Kasumi-1 (cell line): ENCODE data around the gene OR5AC2.
A peak's percentile ranks its signal among the peaks of the same experiment; 100 is the strongest.

Source experiments
- DNase-seq, 2 experiments: peaks; one replicate each; lab custom pipeline; 2025; lab: John Stamatoyannopoulos, UW

Gene OR5AC2, protein sequence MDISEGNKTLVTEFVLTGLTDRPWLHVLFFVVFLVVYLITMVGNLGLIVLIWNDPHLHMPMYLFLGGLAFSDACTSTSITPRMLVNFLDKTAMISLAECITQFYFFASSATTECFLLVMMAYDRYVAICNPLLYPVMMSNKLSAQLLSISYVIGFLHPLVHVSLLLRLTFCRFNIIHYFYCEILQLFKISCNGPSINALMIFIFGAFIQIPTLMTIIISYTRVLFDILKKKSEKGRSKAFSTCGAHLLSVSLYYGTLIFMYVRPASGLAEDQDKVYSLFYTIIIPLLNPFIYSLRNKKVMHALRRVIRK

GRCh38 chr3:98086873-98087272, at the start of gene OR5AC2:
Gene OR5AC2, plus strand, starts transcription at chr3:98087173. Its CDS starts 0 bp downstream, at chr3:98087173.
- no peak for DNase-seq

DNA sequence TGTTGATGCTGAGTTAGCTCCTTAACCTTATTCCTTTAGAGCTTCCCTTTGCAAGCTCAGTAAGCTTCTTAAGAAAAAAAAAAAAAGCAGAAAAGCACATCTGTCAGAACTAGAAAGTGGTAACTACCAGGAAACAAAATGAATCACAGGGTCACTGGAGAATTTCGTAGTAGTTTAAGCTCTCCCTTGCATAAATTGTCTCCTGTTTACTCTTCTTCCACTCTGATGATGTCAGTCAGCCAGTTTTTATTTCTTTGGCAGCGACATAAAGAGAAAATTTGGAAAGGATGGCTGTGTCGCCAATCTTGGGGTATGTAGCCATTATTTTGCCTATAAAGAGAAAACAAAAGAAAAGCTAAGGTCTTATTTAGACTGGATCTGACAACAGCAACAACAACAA, 48.7 kb upstream of the OR5AC2 start:
- no peak for DNase-seq

GRCh38 chr3:98038876-98039275, 48.1 kb upstream of the OR5AC2 start:
- no peak for DNase-seq

DNA sequence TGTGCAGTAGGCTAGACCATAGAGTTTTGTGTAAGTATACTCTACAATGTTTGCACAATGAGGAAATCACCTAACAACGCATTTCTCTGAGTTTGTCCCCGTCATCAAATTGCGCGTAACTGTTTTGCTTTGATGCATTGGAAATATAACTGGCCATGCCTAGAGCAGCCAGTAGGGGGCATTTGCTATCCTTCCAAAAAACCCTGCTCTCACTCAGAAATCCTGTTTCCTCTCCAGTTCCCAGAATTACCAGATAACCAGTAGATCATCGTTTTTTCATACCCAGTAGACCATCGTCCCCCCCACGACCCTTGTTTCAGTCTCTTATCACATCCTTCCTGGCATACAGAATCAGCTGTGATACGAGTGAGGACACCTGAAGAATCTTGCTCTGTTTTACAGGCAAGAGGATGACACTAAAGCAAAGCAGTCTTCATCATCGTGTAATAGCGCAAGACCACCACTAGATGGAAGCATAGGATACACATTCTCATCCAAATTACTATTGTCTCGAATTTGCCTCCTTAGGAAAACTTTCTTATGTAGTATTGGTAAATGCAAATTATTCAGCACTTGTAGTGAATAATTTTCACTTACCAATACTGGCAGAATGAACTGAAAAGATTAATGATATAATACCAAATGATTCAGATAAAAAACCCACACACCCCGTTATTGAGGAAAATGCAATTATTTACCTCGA, 47.5 kb upstream of the OR5AC2 start:
- peak; percentile 87 to 95 for DNase-seq

GRCh38 chr3:98041350-98041749, 45.6 kb upstream of the OR5AC2 start:
- DNase-seq: no peak

- no peak for DNase-seq
Measured at GRCh38 chr3:98048586-98048985, 38.4 kb upstream of the OR5AC2 start.

DNA sequence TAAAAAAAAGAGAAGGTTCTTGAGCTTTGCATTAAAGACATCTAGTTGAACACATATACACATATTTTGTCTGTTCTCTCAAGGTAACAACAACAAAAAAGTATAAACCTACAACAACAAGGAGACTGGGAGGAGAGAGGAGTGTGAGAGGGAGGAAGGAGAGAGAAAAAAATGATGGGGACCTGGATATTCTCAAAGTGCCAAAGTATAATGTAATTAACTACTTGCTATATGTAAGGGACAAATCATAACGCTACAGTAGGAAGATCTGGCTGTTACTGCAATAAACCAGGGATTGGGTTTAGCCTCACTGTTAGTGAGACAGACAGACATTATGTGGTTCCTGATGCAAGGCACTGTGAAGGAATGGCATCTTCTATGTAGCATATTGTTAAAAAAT, 37.7 kb upstream of the OR5AC2 start:
- DNase-seq: no peak

DNA sequence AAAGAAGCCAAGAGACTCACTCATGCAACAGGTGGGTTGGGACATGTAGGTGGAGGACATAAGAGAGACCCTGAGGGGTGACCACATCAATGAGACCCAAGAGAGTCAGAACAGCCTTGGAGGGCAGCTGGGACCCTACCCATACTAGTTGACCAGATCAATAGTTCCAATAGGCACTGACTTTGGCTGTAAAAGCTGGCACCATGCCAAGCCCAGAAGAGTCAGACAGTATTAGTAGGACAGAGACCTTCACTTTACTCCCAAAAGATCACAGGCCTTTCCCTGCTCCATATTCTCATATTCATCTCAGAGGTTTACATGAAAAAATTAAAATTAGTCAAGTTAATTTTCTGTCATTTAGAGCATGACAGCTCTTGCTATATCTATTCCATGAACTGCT, 30.9 kb upstream of the OR5AC2 start:
- no peak for DNase-seq

DNA sequence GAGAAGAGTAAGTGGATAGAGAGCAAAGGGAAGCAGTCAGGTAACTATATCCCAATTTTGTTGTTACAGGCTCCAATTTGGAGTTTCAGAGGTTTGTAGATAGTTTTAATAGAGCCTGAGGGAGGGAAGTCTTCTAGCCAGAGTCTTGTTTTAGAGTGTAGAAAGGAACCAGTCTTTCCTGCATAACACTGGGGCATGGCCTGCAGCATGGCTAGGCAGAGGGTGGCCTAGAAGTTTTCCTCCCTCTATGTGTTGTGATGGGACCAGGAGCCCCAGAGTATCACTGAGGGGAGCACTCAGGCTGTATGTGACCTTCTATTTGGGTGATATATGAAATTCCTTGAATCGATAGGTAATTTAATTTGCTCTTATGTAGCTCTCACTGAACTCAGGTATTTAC, 29.3 kb upstream of the OR5AC2 start:
- no peak for DNase-seq

DNA sequence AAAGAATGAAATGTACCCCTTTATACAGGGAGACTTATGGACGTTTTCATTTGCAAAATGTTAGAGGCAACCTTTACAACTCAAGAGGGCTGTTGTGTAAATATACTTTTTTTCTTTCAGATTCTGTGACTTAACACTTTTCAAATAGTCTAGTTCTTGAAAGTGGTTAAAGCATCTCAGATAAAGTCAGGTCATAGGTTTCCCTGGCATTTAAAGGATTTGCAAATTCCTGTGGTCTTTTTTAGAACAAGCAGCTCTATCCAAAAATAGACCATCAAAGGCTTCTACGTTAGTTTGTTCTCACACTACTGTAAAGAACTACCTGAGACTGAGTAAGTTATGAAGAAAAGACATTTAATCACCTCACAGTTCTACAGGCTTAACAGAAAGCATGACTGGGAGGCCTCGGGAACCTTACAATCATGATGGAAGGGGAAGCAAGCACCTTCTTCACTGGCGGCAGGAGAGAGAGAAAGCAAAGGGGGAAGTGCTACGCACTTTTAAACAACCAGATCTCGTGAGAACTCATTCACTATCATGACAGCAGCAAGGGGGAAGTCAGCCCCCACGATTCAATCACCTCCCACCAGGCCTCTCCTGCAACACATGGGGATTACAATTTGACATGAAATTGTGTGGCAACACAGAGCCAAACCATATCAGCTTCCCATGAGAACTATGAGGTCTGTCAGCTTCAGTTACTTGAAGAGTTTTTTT, 28.6 kb upstream of the OR5AC2 start:
- DNase-seq: no peak

- DNase-seq: no peak
Measured at GRCh38 chr3:98068824-98069223, 18.1 kb upstream of the OR5AC2 start.

DNA sequence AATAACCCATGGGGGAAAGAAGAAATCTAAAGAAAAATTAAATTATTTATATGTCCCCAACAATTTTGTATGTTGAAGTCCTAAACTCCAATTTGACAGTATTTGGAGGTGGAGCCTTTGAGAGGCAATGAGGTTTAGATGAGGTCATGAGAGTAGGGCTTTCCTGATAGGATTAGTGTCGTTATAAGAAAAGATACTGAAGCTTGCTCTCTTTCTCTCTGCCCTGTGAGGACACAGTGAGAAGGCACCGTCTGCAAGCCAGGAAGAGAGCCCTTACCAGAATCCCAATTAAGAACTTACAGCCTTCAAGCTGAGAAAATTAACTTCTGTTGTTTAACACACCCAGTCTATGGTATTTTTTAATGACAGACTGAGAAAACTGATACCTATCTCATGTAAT, 16.1 kb upstream of the OR5AC2 start:
- DNase-seq: no peak

GRCh38 chr3:98073486-98073885, 13.5 kb upstream of the OR5AC2 start:
- no peak for DNase-seq

DNA sequence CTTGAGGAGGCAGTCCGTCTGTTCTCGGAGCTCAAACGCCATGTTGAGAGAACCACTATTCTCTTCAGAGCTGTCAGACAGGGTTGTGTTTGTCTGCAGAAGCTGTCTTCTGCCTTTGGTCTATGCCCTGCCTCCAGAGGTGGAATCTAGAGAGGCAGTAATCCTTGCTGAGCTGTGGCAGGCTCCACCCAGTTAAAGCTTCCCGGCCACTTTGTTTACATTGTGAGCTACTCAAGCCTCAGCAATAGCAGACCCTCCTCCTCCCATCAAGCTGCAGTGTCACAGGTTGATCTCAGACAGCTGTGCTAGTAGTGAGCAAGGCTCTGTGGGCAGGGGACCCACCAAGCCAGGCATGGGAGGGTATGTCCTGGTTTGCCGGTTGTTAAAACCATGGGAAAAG, 8.9 kb downstream of the OR5AC2 start:
- DNase-seq: no peak

DNA sequence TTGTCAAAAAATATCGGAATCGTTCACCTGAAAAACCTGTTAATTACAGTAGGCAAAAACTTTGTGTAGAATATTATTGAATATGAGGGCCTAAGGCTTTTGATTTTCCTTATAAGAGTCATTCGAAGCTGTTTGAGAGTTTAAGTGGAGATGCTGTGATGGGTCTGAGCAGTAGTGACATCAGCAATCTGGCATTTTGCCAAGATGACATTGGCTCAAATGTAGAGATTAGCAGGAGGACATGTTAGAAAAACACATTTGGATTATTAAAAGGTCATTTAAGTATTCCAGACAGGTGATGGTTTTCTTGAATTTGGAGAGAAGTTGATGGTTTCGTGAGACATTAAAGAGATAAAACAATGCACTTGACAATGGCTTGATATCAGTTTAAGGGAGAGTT, 12.9 kb downstream of the OR5AC2 start:
- no peak for DNase-seq

DNA sequence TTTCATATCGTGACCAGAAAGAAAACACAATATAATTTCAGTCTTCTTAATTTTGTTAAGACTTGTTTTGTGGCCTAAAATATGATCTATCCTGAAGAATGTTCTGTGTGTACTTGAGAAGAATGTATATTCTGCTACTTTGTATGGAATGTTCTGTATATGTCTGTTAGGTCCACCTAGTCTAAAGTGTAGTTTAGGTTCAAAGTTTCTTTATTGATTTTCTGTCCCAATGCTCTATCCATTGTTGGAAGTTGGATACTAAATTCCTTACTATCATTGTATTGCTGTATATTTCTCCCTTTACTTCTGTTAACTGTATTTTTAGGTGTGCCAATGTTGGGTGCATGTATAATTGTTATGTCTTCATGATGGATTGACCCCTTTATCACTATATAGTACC, 21.2 kb downstream of the OR5AC2 start:
- DNase-seq: no peak

- DNase-seq: no peak
Measured at GRCh38 chr3:98109807-98110549, 23.0 kb downstream of the OR5AC2 start.

DNA sequence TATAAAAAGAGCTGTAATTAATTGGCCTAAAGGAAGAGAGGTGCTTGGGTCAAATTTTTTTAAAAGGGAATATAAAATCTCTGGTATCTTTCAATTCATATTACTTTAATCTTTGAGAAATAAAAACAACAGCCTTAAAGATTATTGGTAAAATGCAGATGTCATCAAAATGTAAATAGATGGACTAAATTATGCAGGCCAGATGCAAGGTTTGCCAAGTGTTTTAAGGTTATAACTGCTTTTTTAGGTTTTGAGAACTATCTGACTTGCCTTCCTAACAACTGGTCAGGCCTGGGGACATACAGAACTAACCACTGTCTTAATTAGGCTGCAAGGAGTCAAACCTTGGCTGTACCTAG, 23.6 kb downstream of the OR5AC2 start:
- DNase-seq: no peak

GRCh38 chr3:98114264-98114663, 27.3 kb downstream of the OR5AC2 start:
- no peak for DNase-seq

DNA sequence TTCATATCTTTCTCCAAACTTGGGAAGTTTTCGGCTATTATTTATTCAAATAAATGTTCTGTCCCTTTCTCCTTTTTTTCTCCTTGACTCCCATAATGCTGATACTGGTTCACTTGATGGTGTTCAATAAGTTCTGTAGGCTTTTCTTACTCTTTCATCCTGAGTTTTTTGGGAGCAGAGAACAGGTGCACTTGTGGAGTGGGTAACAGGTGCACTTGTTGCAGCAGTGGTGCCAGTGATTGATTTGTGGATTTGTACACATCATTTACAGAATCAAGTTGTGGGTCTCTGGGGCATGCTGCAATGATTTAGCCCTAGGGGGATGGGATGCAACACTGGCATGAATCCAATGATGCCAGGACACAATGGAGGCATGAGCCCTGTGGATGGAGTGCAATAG, 28.7 kb downstream of the OR5AC2 start:
- no peak for DNase-seq

DNA sequence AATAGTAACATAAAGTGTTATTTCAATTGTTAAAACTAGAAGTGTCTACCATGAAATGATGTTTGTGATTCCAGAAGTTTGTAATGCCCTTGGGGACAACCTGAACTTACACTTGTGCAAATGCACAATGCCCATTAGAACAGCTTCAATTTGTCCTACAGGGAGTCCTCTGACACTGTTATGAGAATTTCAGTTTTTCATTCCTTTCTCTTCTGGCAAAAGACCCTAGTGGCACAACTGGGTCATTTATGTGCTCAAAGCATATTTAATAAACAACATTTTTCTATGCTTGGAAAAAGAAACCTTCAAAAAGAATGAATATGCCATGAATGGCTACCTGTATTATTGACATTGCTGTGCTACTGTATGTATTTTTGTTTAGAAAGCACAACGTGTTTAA, 43.4 kb downstream of the OR5AC2 start, which contains the start of gene OR5H1:
OR5H1 (plus strand) TSS at position 301 of the 400 bp plus-strand sequence. CDS start 1,977 bp downstream, outside the sequence.
- DNase-seq: no peak

- no peak for DNase-seq
Measured at GRCh38 chr3:98136631-98137030, 49.7 kb downstream of the OR5AC2 start.
